GM18907 (cell line): ENCODE results near the gene PHF19.
A peak's percentile ranks its signal among the peaks of the same experiment; 100 is the strongest.

Experiments used
- ATAC-seq: cut with Tn5 transposase; IDR thresholded peaks from one replicate; pipeline ENCODE4 v1.9.1; 2021; ENCODE audit warnings: mild to moderate bottlenecking, moderate library complexity; ENCODE audit not compliant: unreplicated experiment

PHF19 gene

GRCh38 chr9:120874226-120875194, 2.5 kb downstream of the PHF19 start:
- ATAC-seq = no peak

- ATAC-seq = no peak
Observed at GRCh38 chr9:120873512-120873911, 3.5 kb downstream of the PHF19 start.

- ATAC-seq = no peak
Observed at GRCh38 chr9:120872791-120873502, 4.0 kb downstream of the PHF19 start.

GRCh38 chr9:120870206-120870605, 6.8 kb downstream of the PHF19 start:
- ATAC-seq = no peak

- ATAC-seq = no peak
Observed at GRCh38 chr9:120869726-120870125, 7.3 kb downstream of the PHF19 start.

- ATAC-seq = no peak
Observed at GRCh38 chr9:120869360-120869687, 7.7 kb downstream of the PHF19 start.

GRCh38 chr9:120868676-120869359, 8.2 kb downstream of the PHF19 start:
- peak; percentile 91 for ATAC-seq

GRCh38 chr9:120868339-120868675, 8.7 kb downstream of the PHF19 start:
- ATAC-seq = no peak

- no peak for ATAC-seq
Observed at GRCh38 chr9:120867676-120868338, 9.2 kb downstream of the PHF19 start.

- ATAC-seq = no peak
Observed at GRCh38 chr9:120866651-120867050, 10.3 kb downstream of the PHF19 start.

- no peak for ATAC-seq
Observed at GRCh38 chr9:120865809-120866208, 11.2 kb downstream of the PHF19 start.

- ATAC-seq = no peak
Observed at GRCh38 chr9:120865176-120865575, 11.8 kb downstream of the PHF19 start.

- ATAC-seq = no peak
Observed at GRCh38 chr9:120864719-120865118, 12.3 kb downstream of the PHF19 start.

- no peak for ATAC-seq
Observed at GRCh38 chr9:120863833-120864232, 13.2 kb downstream of the PHF19 start.

GRCh38 chr9:120862452-120862851, 14.5 kb downstream of the PHF19 start:
- no peak for ATAC-seq

GRCh38 chr9:120861935-120862334, 15.1 kb downstream of the PHF19 start:
- ATAC-seq = no peak

- no peak for ATAC-seq
Observed at GRCh38 chr9:120860083-120860482, 16.9 kb downstream of the PHF19 start.

GRCh38 chr9:120859361-120859760, 17.6 kb downstream of the PHF19 start:
- no peak for ATAC-seq

GRCh38 chr9:120857902-120858301, 19.1 kb downstream of the PHF19 start:
- no peak for ATAC-seq

- ATAC-seq = no peak
Observed at GRCh38 chr9:120857481-120857880, 19.5 kb downstream of the PHF19 start.

- no peak for ATAC-seq
Observed at GRCh38 chr9:120856700-120857099, 20.3 kb downstream of the PHF19 start.
